ENCODE data around the gene AGTPBP1.

The AGTPBP1 gene

GRCh38 chr9:85534340-85534739 is 207.4 kb downstream of the AGTPBP1 start:
- no peak for DNase-seq

DNA sequence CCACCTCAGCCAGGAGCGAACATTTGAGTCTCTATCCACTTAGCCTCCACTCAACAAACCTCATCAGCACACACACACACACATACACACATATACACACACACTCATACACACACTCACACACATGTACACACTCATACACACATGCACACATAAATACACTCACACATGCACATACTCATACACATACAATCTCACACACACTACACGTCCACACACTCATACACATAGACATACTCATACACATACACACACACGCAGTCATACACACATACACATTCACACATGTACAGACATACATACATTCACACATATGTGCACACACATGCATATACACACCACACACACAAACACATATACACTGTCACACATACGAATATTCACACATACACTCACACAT is 208.2 kb downstream of the AGTPBP1 start:
- no peak for DNase-seq

- DNase-seq = no peak
These were observed 211.0 kb downstream of the AGTPBP1 start for GRCh38 chr9:85530721-85531120.

- no peak for DNase-seq
These were observed 213.1 kb downstream of the AGTPBP1 start for GRCh38 chr9:85528607-85529006.

DNA sequence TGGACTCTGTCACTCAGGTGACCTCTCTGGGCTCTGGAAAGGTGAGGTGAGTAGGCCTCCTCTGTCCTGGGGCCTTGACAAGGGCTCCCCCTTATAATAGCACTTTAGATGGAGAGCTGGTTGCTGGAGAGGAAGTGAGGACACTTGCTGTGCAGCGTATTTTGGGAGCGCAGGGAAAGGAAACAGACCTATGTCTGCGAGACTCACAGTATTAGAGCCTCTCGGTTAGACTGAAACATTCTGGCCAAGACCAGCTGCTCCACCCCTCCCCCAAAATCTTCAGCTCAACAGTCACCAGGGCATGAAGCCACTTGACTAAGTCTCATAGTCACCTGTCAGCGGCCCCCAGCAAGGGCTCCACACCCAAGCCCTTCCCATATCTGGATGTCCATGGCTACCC is 213.6 kb downstream of the AGTPBP1 start:
- DNase-seq = no peak

- DNase-seq = no peak
These were observed 214.3 kb downstream of the AGTPBP1 start for GRCh38 chr9:85527331-85528020.

DNA sequence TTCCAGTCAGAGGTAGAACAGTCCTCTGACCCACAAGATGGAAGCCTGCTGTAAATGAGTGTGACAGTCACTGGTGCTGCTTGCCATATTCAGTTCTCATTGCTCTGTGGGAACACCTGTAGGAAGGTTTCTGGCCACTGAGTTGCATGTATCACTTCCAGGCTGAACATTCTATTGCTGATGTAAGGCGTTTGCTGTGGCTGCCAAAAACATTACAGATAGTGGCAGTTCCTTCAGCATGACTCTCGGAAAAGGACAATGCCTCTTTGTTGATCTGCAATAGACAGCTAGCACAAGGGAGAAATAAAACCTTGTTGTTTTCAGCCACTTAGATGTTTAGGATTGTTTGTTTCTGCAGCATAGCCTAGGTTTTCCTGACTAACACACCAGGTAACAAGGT is 217.2 kb downstream of the AGTPBP1 start:
- DNase-seq = no peak

DNA sequence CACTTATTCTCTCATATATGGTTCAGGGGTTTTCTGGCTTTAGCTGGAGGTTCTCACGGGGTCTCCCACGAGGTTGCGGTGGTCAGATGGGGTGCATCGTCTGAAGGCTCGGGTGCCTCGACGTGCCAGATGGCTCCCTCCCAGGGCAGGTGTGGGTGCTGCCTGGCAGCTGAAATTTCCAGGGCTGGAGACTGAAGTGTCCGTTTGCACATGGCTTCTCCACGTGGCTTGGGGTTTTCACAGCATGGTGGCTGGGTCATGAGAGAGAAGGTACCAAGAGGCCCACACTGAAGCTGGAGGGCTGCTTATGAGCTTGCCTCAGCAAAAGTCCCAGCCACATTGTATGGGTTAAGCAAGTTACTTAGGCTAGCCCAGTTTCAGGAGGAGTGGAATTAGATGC is 218.6 kb downstream of the AGTPBP1 start:
- no peak for DNase-seq

DNA sequence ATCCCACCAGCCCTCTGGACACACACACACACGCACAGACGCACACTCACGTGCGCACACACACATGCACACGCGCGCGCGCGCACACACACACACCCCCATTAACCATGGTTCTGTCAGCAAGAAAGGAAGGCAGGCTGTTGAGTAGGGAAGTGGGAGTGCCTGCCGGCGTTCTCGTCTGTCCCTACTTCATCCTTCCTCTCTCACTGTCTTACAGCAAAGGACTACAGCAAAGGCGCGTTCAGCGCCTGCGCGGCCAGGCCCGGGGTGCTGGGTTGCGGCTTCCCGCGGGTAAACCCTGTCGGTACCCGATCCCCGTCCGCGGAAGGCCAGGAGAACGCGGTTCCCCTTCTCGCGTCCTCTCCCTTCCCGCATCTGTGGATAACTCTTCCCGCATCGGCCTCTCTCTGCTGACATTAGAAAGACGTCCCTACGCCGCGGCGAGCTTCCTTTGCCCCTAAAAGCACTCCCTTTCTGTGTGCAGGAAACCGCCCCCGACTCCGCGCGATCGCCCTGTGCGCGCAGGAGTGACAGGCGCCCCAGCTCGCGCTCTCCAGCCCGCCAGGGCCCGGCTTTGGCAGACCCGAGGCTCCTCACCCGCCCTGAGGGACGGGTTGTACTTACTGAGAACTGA is 219.2 kb downstream of the AGTPBP1 start:
- DNase-seq = no peak

- no peak for DNase-seq
These were observed 220.2 kb downstream of the AGTPBP1 start for GRCh38 chr9:85521371-85522197.

DNA sequence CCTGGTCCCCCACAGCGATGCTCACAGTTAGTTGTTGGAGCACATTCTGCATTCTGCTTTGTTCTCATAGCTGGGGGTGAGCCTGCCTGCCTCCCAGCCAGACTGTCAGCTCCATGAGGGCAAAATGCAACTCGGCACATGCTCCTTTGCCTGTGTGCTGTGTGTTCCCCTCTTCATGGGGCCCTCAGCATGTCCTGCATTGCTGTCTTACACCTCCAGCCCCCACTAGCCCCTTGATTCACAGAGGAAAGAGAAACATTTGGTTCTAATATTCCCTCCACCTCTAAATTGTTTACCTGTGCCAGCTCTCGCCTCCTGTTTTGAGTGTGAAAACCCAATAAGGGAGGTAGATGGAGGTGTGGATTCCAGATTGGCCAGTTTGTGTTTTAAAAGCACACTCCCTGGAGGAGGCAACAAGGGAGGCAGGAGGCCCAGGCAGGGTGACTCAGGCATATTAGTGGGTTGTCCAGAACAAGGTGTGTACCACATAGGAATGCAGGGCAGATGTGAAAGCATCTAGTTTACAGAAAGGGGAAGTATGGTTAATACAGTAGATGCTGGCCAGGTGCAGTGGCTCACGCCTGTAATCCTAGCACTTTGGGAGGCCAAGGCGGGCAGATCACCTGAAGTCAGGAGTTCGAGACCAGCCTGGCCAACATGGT is 224.6 kb downstream of the AGTPBP1 start:
- DNase-seq = no peak

DNA sequence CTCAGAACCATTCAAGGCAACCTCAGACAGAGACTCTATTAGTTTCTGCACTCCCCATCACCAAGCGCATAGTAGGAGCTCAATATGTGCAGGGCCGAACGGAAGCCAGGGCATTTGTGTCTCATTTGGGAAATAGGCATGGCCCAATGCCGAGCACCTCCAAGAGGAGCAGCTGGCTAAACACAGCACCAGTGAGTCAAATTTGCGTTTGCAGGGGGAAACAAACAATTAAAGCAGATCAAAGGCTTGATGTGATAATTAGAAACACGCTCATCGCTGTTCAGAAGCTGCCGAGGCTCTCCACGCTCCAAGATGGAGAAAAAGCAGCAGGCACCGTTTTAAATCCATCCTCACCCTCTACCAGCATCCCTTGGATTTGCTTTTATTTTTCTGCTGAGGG is 225.3 kb downstream of the AGTPBP1 start:
- DNase-seq = no peak

- DNase-seq = no peak
These were observed 226.7 kb downstream of the AGTPBP1 start for GRCh38 chr9:85515021-85515420.

GRCh38 chr9:85514256-85514655 is 227.5 kb downstream of the AGTPBP1 start:
- DNase-seq = no peak

DNA sequence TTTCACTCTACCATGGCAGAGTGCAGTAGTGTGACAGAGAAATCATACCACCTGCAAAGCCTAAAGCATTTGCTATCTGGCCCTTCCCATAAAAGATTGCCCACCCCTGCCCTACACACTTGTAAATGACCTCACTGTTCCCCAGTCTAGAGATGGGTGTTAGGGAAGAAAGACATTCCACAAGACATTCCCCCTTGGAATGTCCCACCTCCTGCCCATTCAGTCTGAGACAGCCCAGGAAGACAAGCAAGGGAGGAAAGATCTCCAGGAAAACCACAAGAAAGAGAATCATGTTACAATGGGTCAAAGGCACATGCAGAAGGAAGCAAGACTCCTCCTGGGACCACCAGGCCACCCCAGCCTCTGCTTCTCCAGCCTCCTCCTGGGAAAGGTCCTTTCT is 230.0 kb downstream of the AGTPBP1 start:
- no peak for DNase-seq

DNA sequence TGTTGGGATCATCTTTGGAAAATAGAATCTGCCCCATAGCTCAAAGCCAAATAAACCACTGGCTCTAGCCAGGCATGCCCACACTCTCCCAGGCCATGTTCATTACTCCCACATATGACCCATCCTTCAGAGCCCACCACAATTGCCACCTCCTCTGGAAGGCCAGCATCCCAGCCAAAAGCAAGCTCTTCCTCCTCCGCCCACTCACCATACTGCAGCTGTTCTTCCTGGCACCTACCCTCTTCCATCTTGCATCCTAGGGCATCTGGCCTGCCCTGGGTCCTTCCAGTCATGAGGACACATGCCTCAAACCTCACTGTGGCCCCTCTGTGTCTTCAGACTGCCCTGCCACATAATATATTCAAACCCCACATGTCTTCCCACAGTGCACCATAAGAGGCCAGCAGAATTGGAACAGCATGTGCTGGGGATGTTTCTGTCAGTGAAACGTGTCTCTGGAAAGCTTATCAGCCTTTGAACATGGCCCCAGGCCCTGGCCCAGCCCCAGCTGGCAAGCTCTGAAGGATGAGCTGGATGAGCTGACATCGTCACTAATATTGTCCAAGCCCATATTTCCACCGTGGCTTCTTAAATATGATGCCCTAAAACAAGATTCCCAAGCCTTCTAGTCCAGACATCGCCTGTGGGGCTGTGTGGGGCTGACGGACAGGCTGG is 230.8 kb downstream of the AGTPBP1 start:
- DNase-seq = no peak

DNA sequence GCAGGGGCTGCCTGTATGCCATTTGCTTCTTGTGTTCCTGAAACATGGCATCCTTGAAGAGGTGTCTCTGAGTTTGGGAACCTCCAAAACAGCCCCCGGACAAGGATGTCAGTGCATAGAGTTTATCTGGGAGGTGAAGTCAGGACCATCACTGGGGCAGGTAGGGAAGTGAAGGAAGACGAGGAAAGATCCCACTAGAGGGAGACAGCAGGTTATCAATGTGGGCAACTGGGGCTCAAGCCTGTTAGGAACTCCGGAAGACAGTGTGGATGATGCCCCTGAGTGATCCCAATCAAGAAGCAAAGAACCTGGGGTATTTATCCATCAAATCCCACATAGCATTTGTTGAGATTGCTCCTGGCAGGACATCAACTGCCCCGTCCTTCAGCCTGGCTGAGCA is 233.1 kb downstream of the AGTPBP1 start:
- no peak for DNase-seq

GRCh38 chr9:85505612-85506011 is 236.1 kb downstream of the AGTPBP1 start:
- no peak for DNase-seq

GRCh38 chr9:85502815-85503655 is 238.7 kb downstream of the AGTPBP1 start:
- no peak for DNase-seq

DNA sequence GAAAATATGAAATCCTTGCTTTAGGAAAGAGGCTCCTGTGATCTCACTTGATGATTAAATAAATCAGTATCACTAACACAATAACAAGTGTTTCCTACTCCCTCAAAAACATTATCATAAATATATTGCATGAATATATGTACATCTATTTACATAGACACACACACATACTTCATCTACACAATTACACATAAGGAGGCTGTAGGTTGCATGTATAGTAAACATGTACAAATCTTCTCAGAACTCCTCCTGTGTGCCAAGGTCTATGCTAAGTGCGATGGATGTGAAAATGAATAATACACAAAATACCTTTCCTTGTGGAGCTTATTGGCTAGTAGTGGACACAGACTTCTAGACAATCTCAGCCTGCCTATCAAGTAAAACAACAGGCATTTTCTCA is 239.9 kb downstream of the AGTPBP1 start:
- DNase-seq = no peak

- DNase-seq = no peak
These were observed 240.3 kb downstream of the AGTPBP1 start for GRCh38 chr9:85501456-85501855.

All from effector CD8-positive, alpha-beta T cell (primary cell).